22Rv1 (cell line): ENCODE results near the gene HACD4.
"Not testable (repeated sequence)": the region's sequence is repeated elsewhere in the genome, so short reads cannot be mapped to it uniquely, and the experiment has no call there.

Source experiments
- H3K27ac ChIP-seq: fragments of 450-650 bp; 2 replicates; pipeline ENCODE4 v1.5.1; 2017
- ZFX ChIP-seq: fragments of 450-650 bp; IDR thresholded peaks from 2 replicates; pipeline ENCODE4 v1.6.1; 2017; ENCODE audit warnings: antibody characterized with exemption, borderline replicate concordance
- TF ChIP-seq, protein P1 (sequence below): fragments of 450-650 bp; IDR thresholded peaks from 2 replicates; pipeline ENCODE4 v1.5.1; 2017; ENCODE audit warnings: mild to moderate bottlenecking

The HACD4 gene

GRCh38 chr9:20985851-20986600, 45.4 kb downstream of the HACD4 start:
- H3K27ac ChIP-seq = no peak overlapping the region
- TF ChIP-seq, protein P1, sequence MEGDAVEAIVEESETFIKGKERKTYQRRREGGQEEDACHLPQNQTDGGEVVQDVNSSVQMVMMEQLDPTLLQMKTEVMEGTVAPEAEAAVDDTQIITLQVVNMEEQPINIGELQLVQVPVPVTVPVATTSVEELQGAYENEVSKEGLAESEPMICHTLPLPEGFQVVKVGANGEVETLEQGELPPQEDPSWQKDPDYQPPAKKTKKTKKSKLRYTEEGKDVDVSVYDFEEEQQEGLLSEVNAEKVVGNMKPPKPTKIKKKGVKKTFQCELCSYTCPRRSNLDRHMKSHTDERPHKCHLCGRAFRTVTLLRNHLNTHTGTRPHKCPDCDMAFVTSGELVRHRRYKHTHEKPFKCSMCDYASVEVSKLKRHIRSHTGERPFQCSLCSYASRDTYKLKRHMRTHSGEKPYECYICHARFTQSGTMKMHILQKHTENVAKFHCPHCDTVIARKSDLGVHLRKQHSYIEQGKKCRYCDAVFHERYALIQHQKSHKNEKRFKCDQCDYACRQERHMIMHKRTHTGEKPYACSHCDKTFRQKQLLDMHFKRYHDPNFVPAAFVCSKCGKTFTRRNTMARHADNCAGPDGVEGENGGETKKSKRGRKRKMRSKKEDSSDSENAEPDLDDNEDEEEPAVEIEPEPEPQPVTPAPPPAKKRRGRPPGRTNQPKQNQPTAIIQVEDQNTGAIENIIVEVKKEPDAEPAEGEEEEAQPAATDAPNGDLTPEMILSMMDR = no peak
- no peak for TF ChIP-seq ZFX

DNA sequence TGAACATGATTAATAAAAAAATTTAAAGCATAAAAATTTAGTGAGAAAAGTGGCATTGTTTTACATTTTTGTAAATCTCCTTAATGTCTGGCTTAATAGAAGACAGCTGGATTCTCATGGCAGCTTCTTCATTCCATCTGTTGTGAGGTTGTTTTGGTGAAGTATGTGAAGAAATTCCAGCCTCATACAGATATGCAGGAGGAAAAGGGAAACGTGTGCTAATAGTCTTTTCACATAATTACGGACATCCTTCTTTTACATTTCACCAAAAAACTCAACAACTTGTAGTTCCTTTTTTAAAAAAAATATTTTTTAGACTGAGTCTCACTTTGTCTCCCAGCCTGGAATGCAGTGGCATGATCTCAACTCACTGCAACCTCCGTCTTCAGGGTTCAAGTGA, 46.9 kb downstream of the HACD4 start:
- TF ChIP-seq, protein P1 = no peak
- TF ChIP-seq ZFX = no peak
- no peak overlapping the region for H3K27ac ChIP-seq

GRCh38 chr9:20981486-20981885, 50.0 kb downstream of the HACD4 start:
- H3K27ac ChIP-seq = no peak overlapping the region
- no peak for TF ChIP-seq ZFX
- TF ChIP-seq, protein P1 = no peak

- TF ChIP-seq, protein P1 = no peak
- no peak for TF ChIP-seq ZFX
- H3K27ac ChIP-seq = no peak overlapping the region
These were observed 50.5 kb downstream of the HACD4 start for GRCh38 chr9:20980832-20981455.

DNA sequence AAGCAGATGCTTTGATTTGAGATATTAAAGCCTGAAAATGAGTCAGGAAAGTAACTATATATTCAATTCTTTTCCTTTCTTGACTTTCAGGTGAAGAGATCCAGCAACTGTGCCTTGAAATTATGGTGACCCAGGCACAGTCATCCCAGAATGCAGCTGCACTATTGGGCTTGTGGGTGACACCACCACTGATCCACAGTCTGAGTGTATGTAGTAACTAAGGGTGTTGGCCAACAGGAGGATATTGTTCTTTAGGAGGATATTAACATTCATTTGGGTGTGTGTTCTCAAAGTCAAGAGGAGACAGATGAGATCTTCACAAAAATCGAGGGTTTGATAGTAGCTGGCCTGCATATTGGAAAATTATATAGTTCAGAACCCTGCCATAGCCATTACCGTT, 53.2 kb downstream of the HACD4 start:
- TF ChIP-seq, protein P1 = no peak
- no peak for TF ChIP-seq ZFX
- no peak overlapping the region for H3K27ac ChIP-seq

DNA sequence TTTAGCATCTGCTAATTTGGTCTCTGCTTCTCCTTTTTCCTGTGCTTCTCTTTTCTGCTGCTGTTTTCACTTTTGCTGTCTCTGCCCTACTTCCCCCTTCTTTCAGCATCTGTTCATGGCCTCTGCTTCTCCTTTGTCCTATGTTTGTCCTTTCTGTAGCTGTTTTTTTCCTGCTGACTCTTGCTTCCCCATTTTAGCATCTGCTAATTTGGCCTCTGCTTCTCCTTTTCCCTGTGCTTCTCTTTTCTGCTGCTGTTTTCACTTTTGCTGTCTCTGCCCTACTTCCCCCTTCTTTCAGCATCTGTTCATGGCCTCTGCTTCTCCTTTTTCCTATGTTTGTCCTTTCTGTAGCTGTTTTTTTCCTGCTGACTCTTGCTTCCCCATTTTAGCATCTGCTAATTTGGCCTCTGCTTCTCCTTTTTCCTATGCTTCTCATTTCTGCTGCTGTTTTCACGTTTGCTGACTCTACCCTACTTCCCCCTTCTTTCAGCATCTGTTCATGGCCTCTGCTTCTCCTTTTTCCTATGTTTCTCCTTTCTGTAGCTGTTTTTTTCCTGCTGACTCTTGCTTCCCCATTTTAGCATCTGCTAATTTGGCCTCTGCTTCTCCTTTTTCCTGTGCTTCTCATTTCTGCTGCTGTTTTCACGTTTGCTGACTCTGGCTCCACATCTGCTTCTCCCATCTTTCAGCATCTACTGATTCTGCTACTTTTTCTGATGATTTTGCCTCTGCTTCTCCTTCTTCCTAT, 57.1 kb downstream of the HACD4 start:
- H3K27ac ChIP-seq = not testable (repeated sequence)

DNA sequence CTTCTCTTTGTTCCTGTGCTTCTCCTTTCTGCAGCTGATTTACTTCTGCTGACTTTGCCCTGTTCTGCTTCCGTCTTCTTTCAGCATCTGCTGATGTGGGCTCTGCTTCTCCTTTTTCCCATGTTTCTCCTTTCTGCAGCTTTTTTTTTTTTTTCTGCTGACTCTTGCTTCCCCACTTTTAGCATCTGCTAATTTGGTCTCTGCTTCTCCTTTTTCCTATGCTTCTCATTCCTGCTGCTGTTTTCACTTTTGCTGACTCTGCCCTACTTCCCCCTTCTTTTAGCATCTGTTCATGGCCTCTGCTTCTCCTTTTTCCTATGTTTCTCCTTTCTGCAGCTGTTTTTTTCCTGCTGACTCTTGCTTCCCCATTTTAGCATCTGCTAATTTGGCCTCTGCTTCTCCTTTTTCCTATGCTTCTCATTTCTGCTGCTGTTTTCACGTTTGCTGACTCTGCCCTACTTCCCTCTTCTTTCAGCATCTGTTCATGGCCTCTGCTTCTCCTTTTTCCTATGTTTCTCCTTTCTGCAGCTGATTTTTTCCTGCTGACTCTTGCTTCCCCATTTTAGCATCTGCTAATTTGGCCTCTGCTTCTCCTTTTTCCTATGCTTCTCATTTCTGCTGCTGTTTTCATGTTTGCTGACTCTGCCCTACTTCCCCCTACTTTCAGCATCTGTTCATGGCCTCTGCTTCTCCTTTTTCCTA, 58.0 kb downstream of the HACD4 start:
- not testable (repeated sequence) for H3K27ac ChIP-seq

GRCh38 chr9:20972684-20973083, 58.8 kb downstream of the HACD4 start:
- no peak for TF ChIP-seq ZFX
- TF ChIP-seq, protein P1 = no peak
- H3K27ac ChIP-seq = no peak overlapping the region
